Panc1 (cell line): ENCODE results near the gene NLRC4.

Experiments used
- SIN3A ChIP-seq: IDR thresholded peaks from 2 replicates; pipeline ENCODE4 v1.6.1; 2012; ENCODE audit warnings: low read depth, mild to moderate bottlenecking, low read length, moderate library complexity, borderline replicate concordance; ENCODE audit not compliant: insufficient read depth
- TF ChIP-seq, protein P1 (sequence below): fragments of 450-650 bp; IDR thresholded peaks from 2 replicates; pipeline ENCODE4 v1.5.1; 2017; ENCODE audit warnings: mild to moderate bottlenecking

DNA sequence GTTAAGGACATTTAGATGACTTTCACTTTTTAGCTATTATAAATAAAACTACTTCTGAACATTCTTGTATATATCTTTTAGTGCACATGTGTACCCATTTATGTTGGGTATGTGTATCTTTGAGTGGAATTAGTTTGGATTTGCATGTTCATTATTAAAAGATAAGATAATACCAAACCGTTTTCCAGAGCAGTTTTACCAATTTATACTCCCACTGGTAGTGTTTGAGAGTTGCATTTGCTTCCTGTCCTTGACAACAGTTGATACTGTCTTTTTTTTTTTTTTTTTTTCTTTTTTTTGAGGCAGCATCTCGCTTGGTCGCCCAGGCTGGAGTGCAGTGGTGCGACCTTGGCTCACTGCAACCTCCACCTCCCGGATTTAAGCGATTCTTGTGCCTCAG is 75.7 kb downstream of the NLRC4 start:
- TF ChIP-seq, protein P1, sequence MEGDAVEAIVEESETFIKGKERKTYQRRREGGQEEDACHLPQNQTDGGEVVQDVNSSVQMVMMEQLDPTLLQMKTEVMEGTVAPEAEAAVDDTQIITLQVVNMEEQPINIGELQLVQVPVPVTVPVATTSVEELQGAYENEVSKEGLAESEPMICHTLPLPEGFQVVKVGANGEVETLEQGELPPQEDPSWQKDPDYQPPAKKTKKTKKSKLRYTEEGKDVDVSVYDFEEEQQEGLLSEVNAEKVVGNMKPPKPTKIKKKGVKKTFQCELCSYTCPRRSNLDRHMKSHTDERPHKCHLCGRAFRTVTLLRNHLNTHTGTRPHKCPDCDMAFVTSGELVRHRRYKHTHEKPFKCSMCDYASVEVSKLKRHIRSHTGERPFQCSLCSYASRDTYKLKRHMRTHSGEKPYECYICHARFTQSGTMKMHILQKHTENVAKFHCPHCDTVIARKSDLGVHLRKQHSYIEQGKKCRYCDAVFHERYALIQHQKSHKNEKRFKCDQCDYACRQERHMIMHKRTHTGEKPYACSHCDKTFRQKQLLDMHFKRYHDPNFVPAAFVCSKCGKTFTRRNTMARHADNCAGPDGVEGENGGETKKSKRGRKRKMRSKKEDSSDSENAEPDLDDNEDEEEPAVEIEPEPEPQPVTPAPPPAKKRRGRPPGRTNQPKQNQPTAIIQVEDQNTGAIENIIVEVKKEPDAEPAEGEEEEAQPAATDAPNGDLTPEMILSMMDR = no peak
- no peak for TF ChIP-seq SIN3A
